H1 (cell line): Measurements from ENCODE around the gene DDX56. TPM values are rescaled to one million over a fixed set of nuclear protein-coding genes. Genes with fewer than 3 reads are reported as not detected.

Source experiments
- CTCF ChIA-PET: fragments of 300-600 bp; sonication (Branson Sonifier 250); formaldehyde crosslinking; loops from one replicate; lab custom pipeline; 2021; ENCODE audit not compliant: partially characterized antibody; lab: Charles Lee
- POLR2A ChIA-PET: fragments of 300-600 bp; sonication (Branson Sonifier 250); formaldehyde crosslinking; loops from one replicate; lab custom pipeline; 2021; ENCODE audit warnings: inconsistent platforms; ENCODE audit not compliant: partially characterized antibody; lab: Charles Lee
- DNase-seq, 2 experiments: peaks; one replicate each; pipeline versions ENCODE4 v3.0.0 to v3.0.0-alpha.2; 2010 to 2022; ENCODE audit warnings: low spot score in 2 of 2, low read depth in 1 of 2, mixed read lengths in 1 of 2
- FAIRE-seq: peaks from 2 replicates; lab custom pipeline; 2011; peaks lifted over from hg19 to GRCh38; lab: Jason Lieb, UNC
- H2AFZ ChIP-seq: 2 replicates; pipeline ENCODE4 v1.8.1; 2012; ENCODE audit warnings: low read length, inconsistent platforms
- H2AK5ac ChIP-seq: 2 replicates; pipeline ENCODE4 v1.6.1; 2013; ENCODE audit warnings: low read depth, low read length
- H2BK120ac ChIP-seq: replicated peaks from 2 replicates; pipeline ENCODE3; 2013; ENCODE audit warnings: low read depth, low read length, inconsistent platforms
- H2BK12ac ChIP-seq: 2 replicates; pipeline ENCODE4 v1.6.1; 2013; ENCODE audit warnings: low read depth, low read length
- H2BK15ac ChIP-seq: 2 replicates; pipeline ENCODE4 v1.6.1; 2013; ENCODE audit warnings: low read length
- H2BK20ac ChIP-seq: 2 replicates; pipeline ENCODE4 v1.6.1; 2013; ENCODE audit warnings: low read length
- H2BK5ac ChIP-seq: 2 replicates; pipeline ENCODE4 v1.6.1; 2013; ENCODE audit warnings: low read depth, low read length
- H3K14ac ChIP-seq: 2 replicates; pipeline ENCODE4 v1.6.1; 2013; ENCODE audit warnings: inconsistent platforms; ENCODE audit not compliant: insufficient read length
- H3K18ac ChIP-seq: 2 replicates; pipeline ENCODE4 v1.6.1; 2013; ENCODE audit warnings: low read length; ENCODE audit errors: extremely low read depth
- H3K23ac ChIP-seq: 2 replicates; pipeline ENCODE4 v1.6.1; 2013; ENCODE audit warnings: inconsistent platforms; ENCODE audit not compliant: insufficient read length
- H3K23me2 ChIP-seq: 2 replicates; pipeline ENCODE4 v1.6.1; 2013; ENCODE audit warnings: low read depth, low read length
- H3K27ac ChIP-seq: 2 replicates; pipeline ENCODE4 v1.6.1; 2011; ENCODE audit warnings: low read depth, low read length, inconsistent platforms
- H3K27me3 ChIP-seq, 4 experiments: replicated peaks in 1 of 4; 1 replicate in 1 of 4; 2 replicates in 3 of 4; pipeline versions ENCODE4 v1.6.1 to v1.8.1; 2011 to 2013; ENCODE audit warnings: low read length in 3 of 4, mild to moderate bottlenecking in 3 of 4, inconsistent platforms in 2 of 4, mixed read lengths in 2 of 4, moderate library complexity in 1 of 4; ENCODE audit not compliant: control insufficient read depth in 3 of 4, insufficient read depth in 3 of 4; ENCODE audit errors: extremely low read depth in 1 of 4
- H3K36me3 ChIP-seq, 4 experiments: 2 replicates each; pipeline versions ENCODE4 v1.6.1 to v1.8.1; 2011 to 2013; ENCODE audit warnings: mild to moderate bottlenecking in 4 of 4, low read length in 3 of 4, moderate library complexity in 2 of 4, control low read depth in 1 of 4, inconsistent platforms in 1 of 4; ENCODE audit not compliant: insufficient read depth in 4 of 4, control insufficient read depth in 2 of 4
- H3K4ac ChIP-seq: replicated peaks from 2 replicates; pipeline ENCODE3; 2013; ENCODE audit warnings: low read length, low read depth, mixed read lengths, inconsistent platforms; ENCODE audit not compliant: insufficient read length
- H3K4me1 ChIP-seq, 4 experiments: replicated peaks in 1 of 4; 1 replicate in 1 of 4; 2 replicates in 3 of 4; pipeline versions ENCODE4 v1.6.1 to v1.8.1; 2011 to 2013; ENCODE audit warnings: low read length in 3 of 4, inconsistent platforms in 2 of 4, mixed read lengths in 1 of 4; ENCODE audit not compliant: insufficient read depth in 4 of 4, control insufficient read depth in 3 of 4
- H3K4me2 ChIP-seq, 2 experiments: 2 replicates each; pipeline versions ENCODE4 v1.6.1 to v1.8.1; 2011 to 2013; ENCODE audit warnings: low read depth in 2 of 2, low read length in 2 of 2, control low read depth in 1 of 2, inconsistent platforms in 1 of 2, mild to moderate bottlenecking in 1 of 2; ENCODE audit not compliant: insufficient read depth in 1 of 2
- H3K4me3 ChIP-seq, 4 experiments: fragments of 200-600, 300-600 bp in 1 of 4; sonication (generic), shearing (Covaris generic), sonication (Bioruptor Twin) in 1 of 4; 2 replicates each; pipeline versions ENCODE4 v1.5.1 to v1.8.1; 2011 to 2016; ENCODE audit warnings: low read length in 4 of 4, low read depth in 3 of 4, control low read depth in 2 of 4, inconsistent platforms in 2 of 4, mild to moderate bottlenecking in 2 of 4, mixed read lengths in 1 of 4, moderate library complexity in 1 of 4; ENCODE audit not compliant: insufficient read depth in 2 of 4; ENCODE audit errors: extremely low read depth in 1 of 4
- H3K56ac ChIP-seq: replicated peaks from 2 replicates; pipeline ENCODE3; 2013; ENCODE audit warnings: low read depth, mild to moderate bottlenecking, mixed read lengths, low read length, inconsistent platforms; ENCODE audit not compliant: insufficient read length
- H3K79me1 ChIP-seq: 2 replicates; pipeline ENCODE4 v1.6.1; 2013; ENCODE audit warnings: low read depth, low read length, control low read depth
- H3K79me2 ChIP-seq, 2 experiments: 2 replicates each; pipeline versions ENCODE4 v1.6.1 to v1.8.1; 2012 to 2013; ENCODE audit warnings: low read length in 2 of 2, mild to moderate bottlenecking in 2 of 2, inconsistent platforms in 1 of 2; ENCODE audit not compliant: insufficient read depth in 2 of 2, control insufficient read depth in 1 of 2
- H3K9ac ChIP-seq, 4 experiments: replicated peaks in 1 of 4; 1 replicate in 1 of 4; 2 replicates in 3 of 4; pipeline versions ENCODE4 v1.6.1 to v1.8.1; 2011 to 2013; ENCODE audit warnings: low read depth in 3 of 4, low read length in 3 of 4, control low read depth in 2 of 4, mild to moderate bottlenecking in 2 of 4, moderate library complexity in 2 of 4, inconsistent platforms in 1 of 4; ENCODE audit errors: extremely low read depth in 1 of 4
- H3K9me3 ChIP-seq, 2 experiments: 2 replicates each; pipeline versions ENCODE4 v1.6.1 to v1.8.1; 2012 to 2013; ENCODE audit warnings: mild to moderate bottlenecking in 2 of 2, moderate library complexity in 2 of 2, control low read depth in 1 of 2, inconsistent platforms in 1 of 2, low read depth in 1 of 2, low read length in 1 of 2, mixed read lengths in 1 of 2; ENCODE audit not compliant: insufficient read depth in 2 of 2
- H4K20me1 ChIP-seq, 2 experiments: replicated peaks in 1 of 2; 2 replicates each; pipeline versions ENCODE3 to v1.8.1; 2011 to 2013; ENCODE audit warnings: inconsistent platforms in 2 of 2, low read length in 2 of 2, mild to moderate bottlenecking in 1 of 2; ENCODE audit not compliant: insufficient read depth in 2 of 2, control insufficient read depth in 1 of 2
- H4K5ac ChIP-seq: 2 replicates; pipeline ENCODE4 v1.6.1; 2013; ENCODE audit warnings: low read length, low read depth, mixed read lengths, inconsistent platforms; ENCODE audit not compliant: insufficient read length
- H4K8ac ChIP-seq: 2 replicates; pipeline ENCODE4 v1.8.0; 2013; ENCODE audit warnings: mild to moderate bottlenecking, moderate library complexity, low read length, inconsistent platforms; ENCODE audit not compliant: insufficient read depth; ENCODE audit errors: extremely low read depth
- H4K91ac ChIP-seq: replicated peaks from 2 replicates; pipeline ENCODE3; 2013; ENCODE audit warnings: low read length, mixed read lengths, inconsistent platforms; ENCODE audit not compliant: insufficient read length
- ASH2L ChIP-seq: fragments of 200-600, 300-600 bp; sonication (generic); IDR thresholded peaks from one replicate; pipeline ENCODE4 v1.7.1; 2017; ENCODE audit warnings: low read length
- ATF3 ChIP-seq: IDR thresholded peaks from 2 replicates; pipeline ENCODE4 v1.6.1; 2011; ENCODE audit warnings: low read depth, mild to moderate bottlenecking, low read length; ENCODE audit not compliant: insufficient read depth
- EZH2 ChIP-seq: fragments of 200-600 bp; sonication (generic); IDR thresholded peaks from 2 replicates; pipeline ENCODE4 v1.7.1; 2012; ENCODE audit warnings: low read depth, mild to moderate bottlenecking, moderate library complexity, low read length, inconsistent platforms; ENCODE audit not compliant: severe bottlenecking
- GTF2F1 ChIP-seq: IDR thresholded peaks from 2 replicates; pipeline ENCODE4 v1.6.1; 2012; ENCODE audit warnings: low read depth, low read length, improper control_type of control experiment, borderline replicate concordance
- JUN ChIP-seq: IDR thresholded peaks from 2 replicates; pipeline ENCODE4 v1.6.1; 2011; ENCODE audit warnings: low read depth, mild to moderate bottlenecking, improper control_type of control experiment, low read length
- JUND ChIP-seq: IDR thresholded peaks from 2 replicates; pipeline ENCODE4 v1.6.1; 2011; ENCODE audit warnings: mild to moderate bottlenecking, improper control_type of control experiment, low read length
- MAFK ChIP-seq: IDR thresholded peaks from 2 replicates; pipeline ENCODE4 v1.6.1; 2012; ENCODE audit warnings: low read depth, mild to moderate bottlenecking, improper control_type of control experiment, low read length
- PHF8 ChIP-seq: fragments of 200-600 bp; sonication (generic); conservative IDR thresholded peaks from 2 replicates; pipeline ENCODE4 v1.7.1; 2012; ENCODE audit warnings: low read depth, mild to moderate bottlenecking, inconsistent platforms, low read length, moderate library complexity
- RBBP5 ChIP-seq: IDR thresholded peaks from 2 replicates; pipeline ENCODE4 v1.7.1; 2012; ENCODE audit warnings: low read depth, mild to moderate bottlenecking, inconsistent platforms, low read length, moderate library complexity, borderline replicate concordance
- SIX5 ChIP-seq: IDR thresholded peaks from 2 replicates; pipeline ENCODE4 v1.6.1; 2011; ENCODE audit warnings: mild to moderate bottlenecking, low read depth, low read length
- TCF12 ChIP-seq: IDR thresholded peaks from 2 replicates; pipeline ENCODE4 v1.6.1; 2011; ENCODE audit warnings: low read depth, mild to moderate bottlenecking, low read length
- WGBS, 2 experiments: shearing (Covaris generic) in 1 of 2; methylation state at CpG; one replicate each; pipeline versions ENCODE4 v1.1.6 to v1.1.7; 2013 to 2015; ENCODE audit warnings: low lambda C conversion rate in 2 of 2, mixed read lengths in 2 of 2, inconsistent platforms in 1 of 2, low coverage in 1 of 2, missing lambda C conversion rate in 1 of 2; ENCODE audit not compliant: insufficient replicate concordance in 2 of 2, insufficient coverage in 1 of 2, insufficient read length in 1 of 2; ENCODE audit errors: extremely low coverage in 1 of 2, missing lambda C conversion rate in 1 of 2; 5-methylcytosine and 5-hydroxymethylcytosine counted together
- polyA plus RNA-seq, 7 experiments: library from polyadenylated mRNA; depleted of rRNA in 3 of 7; stranded (reverse) in 5 of 7; unstranded in 2 of 7; fragments of >200 nt in 5 of 7; fragments of 200-250 nt in 2 of 7; gene quantifications; 1 replicate in 5 of 7; 2 replicates in 1 of 7; 4 replicates in 1 of 7; pipeline versions ENCODE4 v1.2.1 to v1.2.3, GENCODE V29; 2011 to 2013; ENCODE audit warnings: missing spikeins in 2 of 7, mixed read lengths in 2 of 7
- total RNA-seq: library from RNA; stranded (reverse); fragmentation: NEBNext Ultra II Directional; extraction: Animal tissue kit (Norgen Biotek cat#: 25700); gene quantifications from 2 replicates; pipeline ENCODE4 v1.2.1, GENCODE V29; 2021

The DDX56 gene
- total and polyA plus RNA-seq, 2 of the 8 experiments (the other 6 are each of a cell fraction or from before 2014, with no cell fraction given): 56.9 to 81.6 TPM

GRCh38 chr7:44590910-44591309 lies 17.2 kb upstream of the DDX56 start:
- no peaks in the 10 kb centered on the region for H3K79me1 ChIP-seq
- 100% methylated on average over 1 of the region's 1 CpG; no CpG with 5 or more reads in 1 of the 2 experiments for WGBS, 2 experiments
- no peaks in the 10 kb centered on the region; the same call in 1 of the 2 replicates for H3K23me2 ChIP-seq
- no peaks in the 10 kb centered on the region for H4K20me1 ChIP-seq
- no peak overlapping the region for H2BK120ac ChIP-seq
- no peak overlapping the region for H3K14ac ChIP-seq
- FAIRE-seq (no peak), DNase-seq (no peak)
- no peak overlapping the region for H4K5ac ChIP-seq
- H3K4me3 ChIP-seq: no peak overlapping the region
- CTCF ChIA-PET: interaction anchor here (1.1 to 1.4 kb wide), 3 partner anchors 9 to 261 kb away, joined by 3 to 4 read pairs (median 4); no protein-coding TSS in a partner anchor
- no peak overlapping the region for H3K9ac ChIP-seq
- POLR2A ChIA-PET: interaction anchor here (1.3 to 1.4 kb wide), 3 partner anchors 9 to 257 kb away, joined by 4 to 9 read pairs (median 5); partner anchors contain the start of genes DDX56, H2AZ2 and TMED4
- no peak overlapping the region for H3K27ac ChIP-seq
- H4K8ac ChIP-seq: no peak overlapping the region
- H4K91ac ChIP-seq: no peak overlapping the region
- no peak overlapping the region for H2AK5ac ChIP-seq
- no peak overlapping the region for H2BK5ac ChIP-seq
- no peak overlapping the region for H2BK20ac ChIP-seq
- no peaks in the 10 kb centered on the region for H3K27me3 ChIP-seq
- no peaks in the 10 kb centered on the region for H3K9me3 ChIP-seq
- H3K4me1 ChIP-seq: no peaks in the 10 kb centered on the region
- H3K23ac ChIP-seq: no peak overlapping the region
- H2BK12ac ChIP-seq: no peak overlapping the region
- no peak overlapping the region for H3K56ac ChIP-seq
- no peaks in the 10 kb centered on the region for H3K36me3 ChIP-seq
- H3K4me2 ChIP-seq: no peak overlapping the region
- H3K79me2 ChIP-seq: no peaks in the 10 kb centered on the region
- no peak overlapping the region for H2BK15ac ChIP-seq
- H2AFZ ChIP-seq: 0 out of 2 replicates have a peak overlapping the region, but pooled peaks have one; percentile 51
- no peak overlapping the region for H3K18ac ChIP-seq
- H3K4ac ChIP-seq: no peak overlapping the region
- TF ChIP-seq JUN: no peak
- no peak for TF ChIP-seq JUND
- no peak for TF ChIP-seq ASH2L
- TF ChIP-seq TCF12: no peak
- TF ChIP-seq SIX5: no peak
- TF ChIP-seq RBBP5: no peak
- no peak for TF ChIP-seq PHF8
- TF ChIP-seq ATF3: no peak
- TF ChIP-seq GTF2F1: no peak
- no peak for TF ChIP-seq EZH2
- no peak for TF ChIP-seq MAFK
